OCI-LY7 (cell line): ENCODE measurements around the gene KCND3. TPM values are rescaled to one million over a fixed set of nuclear protein-coding genes. Genes with fewer than 3 reads are reported as not detected.

Source experiments
- BruUV-seq: library from RNA; stranded (reverse); fragments of 400-500 nt; replicated peaks from 2 replicates; lab custom pipeline; 2021; lab: Mats Ljungman, UMichigan
- CTCF ChIA-PET: fragments of 300-600 bp; sonication (Branson Sonifier 250); formaldehyde crosslinking; loops from one replicate; lab custom pipeline; 2022; ENCODE audit warnings: antibody characterized with exemption; ENCODE audit not compliant: unreplicated experiment; lab: Charles Lee
- POLR2A ChIA-PET: fragments of 300-600 bp; sonication (Branson Sonifier 250); formaldehyde crosslinking; loops from one replicate; lab custom pipeline; 2022; ENCODE audit warnings: antibody characterized with exemption; lab: Charles Lee
- DNase-seq: peaks from one replicate; pipeline ENCODE4 v3.0.0-alpha.2; 2015; ENCODE audit warnings: low spot score
- H2AFZ ChIP-seq: fragments of 200-600 bp; sonication (generic), shearing (Covaris generic); 2 replicates; pipeline ENCODE4 v1.6.1; 2014; ENCODE audit warnings: mild to moderate bottlenecking, antibody characterized with exemption, low read length, moderate library complexity
- H3K27ac ChIP-seq: fragments of 200-600 bp; sonication (generic); 2 replicates; pipeline ENCODE4 v1.5.1; 2014; ENCODE audit warnings: mixed run types, low read depth, mild to moderate bottlenecking, moderate library complexity, low read length, inconsistent platforms; ENCODE audit not compliant: poor library complexity, severe bottlenecking
- H3K36me3 ChIP-seq: fragments of 200-600 bp; sonication (generic); 2 replicates; pipeline ENCODE4 v1.6.1; 2014; ENCODE audit warnings: mild to moderate bottlenecking, antibody characterized with exemption, low read length, moderate library complexity, mixed read lengths; ENCODE audit not compliant: insufficient read depth
- H3K4me1 ChIP-seq: fragments of 200-600 bp; sonication (generic); 2 replicates; pipeline ENCODE4 v1.5.1; 2014; ENCODE audit warnings: mild to moderate bottlenecking, low read length; ENCODE audit not compliant: insufficient read depth, poor library complexity, severe bottlenecking
- H3K4me2 ChIP-seq: fragments of 200-600 bp; sonication (generic); 2 replicates; pipeline ENCODE4 v1.6.1; 2014; ENCODE audit warnings: mild to moderate bottlenecking, low read length
- H3K4me3 ChIP-seq: fragments of 200-600 bp; sonication (generic); 2 replicates; pipeline ENCODE4 v1.5.1; 2014; ENCODE audit warnings: mild to moderate bottlenecking, low read depth, low read length; ENCODE audit not compliant: poor library complexity, severe bottlenecking
- H3K79me2 ChIP-seq: fragments of 200-600 bp; sonication (generic); 2 replicates; pipeline ENCODE4 v1.6.1; 2016; ENCODE audit warnings: low read depth, mild to moderate bottlenecking, low read length, moderate library complexity, mixed read lengths; ENCODE audit not compliant: insufficient read depth
- H3K9me2 ChIP-seq: fragments of 200-600 bp; sonication (generic); 2 replicates; pipeline ENCODE4 v1.6.1; 2016; ENCODE audit warnings: mild to moderate bottlenecking, low read length, mixed read lengths; ENCODE audit not compliant: insufficient read depth
- H3K9me3 ChIP-seq: fragments of 200-600 bp; sonication (generic); 2 replicates; pipeline ENCODE4 v1.6.1; 2014; ENCODE audit warnings: mild to moderate bottlenecking, mixed run types, low read length, mixed read lengths
- H4K20me1 ChIP-seq: fragments of 200-600 bp; sonication (generic); 2 replicates; pipeline ENCODE4 v1.6.1; 2014; ENCODE audit warnings: mild to moderate bottlenecking, antibody characterized with exemption, low read length, moderate library complexity, mixed read lengths; ENCODE audit not compliant: insufficient read depth
- CTCF ChIP-seq: fragments of 200-600 bp; sonication (generic); conservative IDR thresholded peaks from 2 replicates; pipeline ENCODE4 v1.5.1; 2014; ENCODE audit warnings: mild to moderate bottlenecking, antibody characterized with exemption, low read length, moderate library complexity, mixed read lengths
- EZH2phosphoT487 ChIP-seq: fragments of 200-600 bp; sonication (generic); IDR thresholded peaks from 2 replicates; pipeline ENCODE4 v1.6.1; 2018; ENCODE audit warnings: low read depth, borderline replicate concordance, mild to moderate bottlenecking, mixed run types, antibody characterized with exemption, low read length, moderate library complexity, mixed read lengths
- intact Hi-C: fragments of 100-400 bp; cut with micrococcal nuclease; formaldehyde crosslinking; loops from one replicate; pipeline ENCODE4 v1.10.0; 2022; ENCODE audit not compliant: unreplicated experiment
- total RNA-seq, 2 experiments: library from RNA; depleted of rRNA in 1 of 2; stranded (reverse); fragments of >200 nt in 1 of 2; shearing (Covaris generic) in 1 of 2; gene quantifications; 2 replicates each; pipeline ENCODE4 v1.2.3, GENCODE V29; 2014 to 2022

The KCND3 gene
- total RNA-seq, 2 experiments from 2014 or later, result not detected

GRCh38 chr1:111733992-111734341 is 255.5 kb downstream of the KCND3 start:
- no TSS peak for BruUV-seq
- TF ChIP-seq CTCF (no peak), EZH2phosphoT487 (no peak)
- no peaks in the 10 kb centered on the region for H4K20me1 ChIP-seq
- H3K4me2 ChIP-seq, result no peak overlapping the region
- H3K9me2 ChIP-seq, result no peaks in the 10 kb centered on the region
- H3K36me3 ChIP-seq, result no peaks in the 10 kb centered on the region
- ChIA-PET CTCF (interaction anchor here (0.5 kb wide), 1 partner anchor 19 kb away, joined by 3 read pairs; no protein-coding TSS in a partner anchor), POLR2A (no interaction called here)
- no peak overlapping the region for H3K4me3 ChIP-seq
- no peak overlapping the region for H3K27ac ChIP-seq
- peaks cover 22% of the 10 kb centered on the region for H3K4me1 ChIP-seq
- no peaks in the 10 kb centered on the region for H3K9me3 ChIP-seq
- no peak overlapping the region for H2AFZ ChIP-seq
- DNase-seq, result no peak
- intact Hi-C loops, result no loop called here
- H3K79me2 ChIP-seq, result no peaks in the 10 kb centered on the region

GRCh38 chr1:111733183-111733991 is 256.1 kb downstream of the KCND3 start:
- no TSS peak for BruUV-seq
- no peaks in the 10 kb centered on the region for H3K79me2 ChIP-seq
- TF ChIP-seq CTCF, result no peak
- TF ChIP-seq EZH2phosphoT487, result no peak
- DNase-seq, result no peak
- H3K4me3 ChIP-seq, result no peak overlapping the region
- peaks cover 19% of the 10 kb centered on the region for H3K4me1 ChIP-seq
- H3K36me3 ChIP-seq, result no peaks in the 10 kb centered on the region
- H3K27ac ChIP-seq, result no peak overlapping the region
- H3K4me2 ChIP-seq, result no peak overlapping the region
- intact Hi-C loops, result no loop called here
- no peaks in the 10 kb centered on the region for H3K9me2 ChIP-seq
- ChIA-PET POLR2A (no interaction called here), CTCF (no interaction called here)
- H2AFZ ChIP-seq, result no peak overlapping the region
- H4K20me1 ChIP-seq, result no peaks in the 10 kb centered on the region
- no peaks in the 10 kb centered on the region for H3K9me3 ChIP-seq

- H3K79me2 ChIP-seq, result no peaks in the 10 kb centered on the region
- BruUV-seq, result no TSS peak
- H3K9me3 ChIP-seq, result no peaks in the 10 kb centered on the region
- no peaks in the 10 kb centered on the region for H3K36me3 ChIP-seq
- TF ChIP-seq CTCF, result no peak
- TF ChIP-seq EZH2phosphoT487, result no peak
- peaks cover 12% of the 10 kb centered on the region for H3K4me1 ChIP-seq
- ChIA-PET CTCF (no interaction called here), POLR2A (interaction anchor here (0.7 kb wide), 1 partner anchor 24 kb away, joined by 3 read pairs; no protein-coding TSS in a partner anchor)
- H3K4me3 ChIP-seq, result no peak overlapping the region
- no peaks in the 10 kb centered on the region for H3K9me2 ChIP-seq
- H3K27ac ChIP-seq, result no peak overlapping the region
- intact Hi-C loops, result no loop called here
- DNase-seq, result no peak
- H4K20me1 ChIP-seq, result no peaks in the 10 kb centered on the region
- H2AFZ ChIP-seq, result no peak overlapping the region
- H3K4me2 ChIP-seq, result no peak overlapping the region
Measured at GRCh38 chr1:111732718-111733117, 256.8 kb downstream of the KCND3 start.
